Peyer's patch (tissue), 4 donors: ENCODE data around the gene MRPL54. TPM values are rescaled to one million over a fixed set of nuclear protein-coding genes. Genes with fewer than 3 reads are reported as not detected.

ENCODE experiments used
- DNase-seq, 3 donors: peaks; one replicate each; pipeline ENCODE4 v3.0.0-alpha.2; 2017 to 2019
- H3K27ac ChIP-seq, 4 donors: fragments of 200-600 bp; sonication (generic); one replicate each; pipeline ENCODE4 v1.5.1; 2016 to 2019
- H3K27me3 ChIP-seq, 2 donors: fragments of 200-600 bp; sonication (generic); one replicate each; pipeline ENCODE4 v1.5.1; 2019
- H3K36me3 ChIP-seq, 3 donors: fragments of 200-600 bp; sonication (generic); one replicate each; pipeline ENCODE4 v1.5.1; 2016 to 2019
- H3K4me1 ChIP-seq, 4 donors: fragments of 200-600 bp; sonication (generic); one replicate each; pipeline ENCODE4 v1.5.1; 2016 to 2019
- H3K4me3 ChIP-seq, 4 donors: fragments of 200-600 bp; sonication (generic); 1 replicate in 3 of 4; 2 replicates in 1 of 4; pipeline ENCODE4 v1.5.1; 2016 to 2019; ENCODE audit warnings: mild to moderate bottlenecking in 1 of 4
- H3K9me3 ChIP-seq, 4 donors: fragments of 200-600 bp; sonication (generic); one replicate each; pipeline ENCODE4 v1.5.1; 2016 to 2019; ENCODE audit warnings: mild to moderate bottlenecking in 1 of 4
- POLR2A ChIP-seq, 2 donors: fragments of 450-650 bp; IDR thresholded peaks; one replicate each; pipeline ENCODE4 v1.5.1; 2017; ENCODE audit warnings: antibody characterized with exemption in 2 of 2, mild to moderate bottlenecking in 2 of 2, moderate library complexity in 2 of 2
- total RNA-seq, 4 donors: library from RNA; depleted of rRNA; stranded (reverse); fragments of >200 nt; gene quantifications; one replicate each; pipeline ENCODE4 v1.1.0, GENCODE V29; 2016
- TF ChIP-seq, protein P1 (sequence below), 6 experiments: fragments of 450-650 bp in 4 of 6; fragments of 200-600 bp in 2 of 6; sonication (generic) in 1 of 6; IDR thresholded peaks; one replicate each; pipeline ENCODE4 v1.5.1; 2017 to 2019; ENCODE audit warnings: antibody characterized with exemption in 6 of 6, mild to moderate bottlenecking in 3 of 6, moderate library complexity in 1 of 6

Gene MRPL54
- total RNA-seq, 4 donors from 2014 or later = 21.4 to 58.5 (median 47.2) TPM

DNA sequence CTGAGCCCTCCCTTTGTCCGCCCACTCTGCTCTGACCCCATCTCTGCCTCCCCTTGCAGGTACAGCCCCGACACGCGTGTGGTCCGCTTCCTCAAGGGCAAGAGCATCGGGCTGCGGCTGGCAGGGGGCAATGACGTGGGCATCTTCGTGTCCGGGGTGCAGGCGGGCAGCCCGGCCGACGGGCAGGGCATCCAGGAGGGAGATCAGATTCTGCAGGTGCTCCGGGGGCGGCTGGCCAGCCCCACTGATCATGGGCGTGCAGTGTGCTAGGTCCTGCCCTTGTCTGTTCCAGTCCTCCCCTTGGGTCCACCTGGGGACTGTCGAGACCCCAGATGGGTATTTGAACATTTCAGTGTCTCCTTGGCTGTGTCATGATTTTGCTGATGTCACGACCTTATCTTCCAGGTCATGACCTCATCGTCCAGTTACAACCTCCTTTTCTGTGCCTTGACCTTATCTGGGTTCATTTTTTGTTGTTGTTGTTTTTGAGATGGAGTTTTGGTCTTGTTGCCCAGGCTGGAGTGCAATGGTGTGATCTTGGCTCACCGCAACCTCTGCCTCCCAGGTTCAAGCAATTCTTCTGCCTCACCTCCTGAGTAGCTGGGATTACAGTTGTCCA lies 26.3 kb upstream of the MRPL54 start:
- Histone ChIP-seq H3K27me3 (no peaks in the 10 kb centered on the region), H3K36me3 (peaks cover 0 to 75% (median 5%) of the 10 kb centered on the region in 3 donors), H3K4me3 (no peak overlapping the region), H3K4me1 (no peaks in the 10 kb centered on the region), H3K27ac (no peak overlapping the region), H3K9me3 (no peaks in the 10 kb centered on the region)
- no peak for DNase-seq
- TF ChIP-seq, protein P1, sequence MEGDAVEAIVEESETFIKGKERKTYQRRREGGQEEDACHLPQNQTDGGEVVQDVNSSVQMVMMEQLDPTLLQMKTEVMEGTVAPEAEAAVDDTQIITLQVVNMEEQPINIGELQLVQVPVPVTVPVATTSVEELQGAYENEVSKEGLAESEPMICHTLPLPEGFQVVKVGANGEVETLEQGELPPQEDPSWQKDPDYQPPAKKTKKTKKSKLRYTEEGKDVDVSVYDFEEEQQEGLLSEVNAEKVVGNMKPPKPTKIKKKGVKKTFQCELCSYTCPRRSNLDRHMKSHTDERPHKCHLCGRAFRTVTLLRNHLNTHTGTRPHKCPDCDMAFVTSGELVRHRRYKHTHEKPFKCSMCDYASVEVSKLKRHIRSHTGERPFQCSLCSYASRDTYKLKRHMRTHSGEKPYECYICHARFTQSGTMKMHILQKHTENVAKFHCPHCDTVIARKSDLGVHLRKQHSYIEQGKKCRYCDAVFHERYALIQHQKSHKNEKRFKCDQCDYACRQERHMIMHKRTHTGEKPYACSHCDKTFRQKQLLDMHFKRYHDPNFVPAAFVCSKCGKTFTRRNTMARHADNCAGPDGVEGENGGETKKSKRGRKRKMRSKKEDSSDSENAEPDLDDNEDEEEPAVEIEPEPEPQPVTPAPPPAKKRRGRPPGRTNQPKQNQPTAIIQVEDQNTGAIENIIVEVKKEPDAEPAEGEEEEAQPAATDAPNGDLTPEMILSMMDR (IDR thresholded peaks at IDR 0.05) = no peak
- no peak for TF ChIP-seq POLR2A (IDR thresholded peaks at IDR 0.05)

DNA sequence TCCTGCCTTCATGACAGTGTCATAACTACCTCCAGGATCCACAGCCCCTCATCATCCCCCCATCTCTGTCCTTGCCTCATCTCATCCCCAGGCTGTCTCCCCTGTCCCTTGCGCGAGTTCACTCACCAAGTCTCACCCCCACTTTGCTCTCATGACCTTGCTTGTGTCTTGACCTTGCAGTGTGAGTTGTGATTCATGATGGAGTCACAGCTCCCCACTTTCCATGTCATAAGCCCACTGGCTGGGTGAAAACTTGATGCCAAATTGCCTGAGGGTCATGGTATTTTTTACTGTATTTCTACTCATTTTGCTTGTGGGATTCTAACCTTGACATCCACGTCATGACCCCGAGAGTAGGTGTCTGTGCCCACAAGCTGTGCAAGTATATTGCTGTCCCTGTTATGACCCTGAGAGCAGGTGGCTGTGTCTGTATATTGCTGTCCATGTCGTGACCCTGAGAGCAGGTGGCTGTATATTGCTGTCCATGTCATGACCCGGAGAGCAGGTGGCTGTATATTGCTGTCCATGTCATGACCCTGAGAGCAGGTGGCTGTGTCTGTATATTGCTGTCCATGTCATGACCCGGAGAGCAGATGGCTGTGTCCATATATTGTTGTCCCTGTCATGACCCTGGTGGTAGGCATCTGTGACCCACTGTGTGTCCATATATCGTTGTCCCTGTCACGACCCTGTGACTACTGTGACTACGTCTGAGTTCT lies 24.8 kb upstream of the MRPL54 start:
- no peak overlapping the region for H3K27ac ChIP-seq
- no peaks in the 10 kb centered on the region for H3K27me3 ChIP-seq
- no peaks in the 10 kb centered on the region for H3K4me1 ChIP-seq
- H3K9me3 ChIP-seq = no peaks in the 10 kb centered on the region
- H3K4me3 ChIP-seq = no peak overlapping the region
- TF ChIP-seq, protein P1 (IDR thresholded peaks at IDR 0.05) = no peak
- H3K36me3 ChIP-seq = peaks cover 0 to 69% (median 5%) of the 10 kb centered on the region in 3 donors
- no peak for DNase-seq

DNA sequence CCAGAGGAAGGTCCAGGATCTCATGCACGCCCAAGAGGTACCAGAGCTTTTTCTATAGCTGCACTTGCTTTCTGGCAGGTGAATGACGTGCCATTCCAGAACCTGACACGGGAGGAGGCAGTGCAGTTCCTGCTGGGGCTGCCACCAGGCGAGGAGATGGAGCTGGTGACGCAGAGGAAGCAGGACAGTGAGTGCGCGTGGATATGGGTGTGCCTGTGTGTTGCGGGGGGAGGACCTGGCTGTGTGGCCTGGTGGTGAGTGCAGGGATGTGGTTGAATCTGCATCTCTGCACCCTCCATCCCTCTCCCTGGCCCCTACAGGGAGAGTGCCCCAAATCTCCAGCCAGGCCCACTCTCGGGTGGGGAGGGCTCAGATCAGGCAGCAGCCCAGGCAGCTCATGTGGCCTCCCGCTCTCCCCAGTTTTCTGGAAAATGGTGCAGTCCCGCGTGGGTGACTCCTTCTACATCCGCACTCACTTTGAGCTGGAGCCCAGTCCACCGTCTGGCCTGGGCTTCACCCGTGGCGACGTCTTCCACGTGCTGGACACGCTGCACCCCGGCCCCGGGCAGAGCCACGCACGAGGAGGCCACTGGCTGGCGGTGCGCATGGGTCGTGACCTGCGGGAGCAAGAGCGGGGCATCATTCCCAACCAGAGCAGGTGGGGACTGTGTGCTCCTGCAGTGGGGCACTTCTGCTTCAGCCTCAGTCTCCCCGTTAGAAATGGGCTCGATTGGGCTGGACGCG lies 23.8 kb upstream of the MRPL54 start:
- Histone ChIP-seq H3K27me3 (no peaks in the 10 kb centered on the region), H3K4me1 (no peaks in the 10 kb centered on the region), H3K36me3 (peaks cover 0 to 77% (median 5%) of the 10 kb centered on the region in 3 donors), H3K27ac (no peak overlapping the region), H3K4me3 (no peak overlapping the region), H3K9me3 (no peaks in the 10 kb centered on the region)
- no peak for TF ChIP-seq POLR2A (IDR thresholded peaks at IDR 0.05)
- TF ChIP-seq, protein P1 (IDR thresholded peaks at IDR 0.05) = no peak
- no peak for DNase-seq

DNA sequence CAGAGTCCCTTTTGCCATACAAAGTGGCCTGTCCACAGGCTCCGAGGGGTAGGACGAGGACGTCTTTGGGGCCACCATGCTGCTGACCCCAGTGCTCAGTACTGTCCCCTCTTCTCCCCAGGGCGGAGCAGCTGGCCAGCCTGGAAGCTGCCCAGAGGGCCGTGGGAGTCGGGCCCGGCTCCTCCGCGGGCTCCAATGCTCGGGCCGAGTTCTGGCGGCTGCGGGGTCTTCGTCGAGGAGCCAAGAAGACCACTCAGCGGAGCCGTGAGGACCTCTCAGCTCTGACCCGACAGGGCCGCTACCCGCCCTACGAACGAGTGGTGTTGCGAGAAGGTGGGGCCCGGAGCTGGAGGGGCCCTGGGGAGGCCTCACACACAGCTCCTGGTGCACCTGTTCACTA lies 22.1 kb upstream of the MRPL54 start:
- H3K4me3 ChIP-seq = no peak overlapping the region
- H3K27me3 ChIP-seq = no peaks in the 10 kb centered on the region
- DNase-seq = no peak
- H3K4me1 ChIP-seq = no peaks in the 10 kb centered on the region
- TF ChIP-seq, protein P1 (IDR thresholded peaks at IDR 0.05) = no peak
- no peak for TF ChIP-seq POLR2A (IDR thresholded peaks at IDR 0.05)
- H3K27ac ChIP-seq = no peak overlapping the region
- H3K9me3 ChIP-seq = no peaks in the 10 kb centered on the region
- peaks cover 0 to 66% (median 5%) of the 10 kb centered on the region in 3 donors for H3K36me3 ChIP-seq

DNA sequence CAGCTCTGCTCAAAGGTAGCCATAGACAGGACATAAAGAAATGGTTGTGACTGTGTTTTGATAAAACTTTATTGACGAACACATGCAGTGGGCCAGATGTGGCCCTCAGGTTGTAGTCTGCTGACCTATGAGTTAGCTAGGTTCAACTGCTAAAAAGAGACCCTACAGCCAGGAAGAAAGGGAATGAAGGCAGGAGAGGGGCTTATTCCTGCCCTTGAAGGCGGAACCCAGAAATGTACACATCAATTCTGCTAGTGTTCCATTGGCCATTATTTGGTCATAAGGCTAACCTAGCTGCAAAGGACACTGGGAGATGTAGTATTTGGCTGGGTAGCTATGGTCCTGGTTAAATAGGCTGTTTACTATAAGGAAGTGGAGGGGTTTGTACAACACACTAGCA lies 19.0 kb upstream of the MRPL54 start:
- peaks cover 0 to 69% (median 5%) of the 10 kb centered on the region in 3 donors for H3K36me3 ChIP-seq
- TF ChIP-seq, protein P1 (IDR thresholded peaks at IDR 0.05) = no peak
- TF ChIP-seq POLR2A (IDR thresholded peaks at IDR 0.05) = no peak
- H3K27ac ChIP-seq = no peak overlapping the region

More for the DNA sequence above, 19.0 kb upstream of the MRPL54 start:
- DNase-seq = no peak
- H3K4me3 ChIP-seq = no peak overlapping the region
- H3K4me1 ChIP-seq = no peaks in the 10 kb centered on the region
- no peaks in the 10 kb centered on the region for H3K9me3 ChIP-seq
- H3K27me3 ChIP-seq = no peaks in the 10 kb centered on the region
